GM23248 (cell line): ENCODE results near the gene RPS3.

Experiments used
- EZH2 ChIP-seq: fragments of 200-600 bp; sonication (generic); IDR thresholded peaks from 2 replicates; pipeline ENCODE4 v1.6.1; 2018; ENCODE audit warnings: antibody characterized with exemption, mild to moderate bottlenecking; ENCODE audit not compliant: insufficient read depth, poor library complexity, severe bottlenecking
- EZH2phosphoT487 ChIP-seq: fragments of 200-600 bp; sonication (generic); IDR thresholded peaks from 2 replicates; pipeline ENCODE4 v1.6.1; 2018; ENCODE audit warnings: antibody characterized with exemption, moderate library complexity, mild to moderate bottlenecking, low read depth; ENCODE audit not compliant: insufficient read depth

GRCh38 chr11:75394085-75394840 lies 5.1 kb upstream of the RPS3 start:
- TF ChIP-seq EZH2 (no peak), EZH2phosphoT487 (no peak)
